Loucy (cell line): ENCODE data around the gene OTOP3.

Source experiments
- H2AFZ ChIP-seq: fragments of 200-600 bp; sonication (generic); 2 replicates; pipeline ENCODE4 v1.6.0; 2016; ENCODE audit warnings: antibody characterized with exemption, mild to moderate bottlenecking, low read length, moderate library complexity
- H3F3A ChIP-seq: fragments of 200-600 bp; 2 replicates; pipeline ENCODE4 v1.6.0; 2016; ENCODE audit warnings: antibody characterized with exemption, low read depth, mild to moderate bottlenecking
- H3K27me3 ChIP-seq: fragments of 200-600 bp; sonication (generic); 2 replicates; pipeline ENCODE4 v1.6.1; 2014; ENCODE audit warnings: low read length, mild to moderate bottlenecking; ENCODE audit not compliant: insufficient read depth, poor library complexity, severe bottlenecking
- H3K36me3 ChIP-seq: fragments of 200-600 bp; sonication (generic); 2 replicates; pipeline ENCODE4 v1.6.1; 2016; ENCODE audit warnings: low read length; ENCODE audit not compliant: insufficient read depth
- H3K4me1 ChIP-seq: fragments of 200-600 bp; sonication (generic); 2 replicates; pipeline ENCODE4 v1.5.1; 2014; ENCODE audit warnings: low read length, mild to moderate bottlenecking; ENCODE audit not compliant: insufficient read depth, poor library complexity, severe bottlenecking
- H3K4me2 ChIP-seq: fragments of 200-600 bp; sonication (generic); 2 replicates; pipeline ENCODE4 v1.6.0; 2014; ENCODE audit warnings: antibody characterized with exemption, low read length, low read depth, mild to moderate bottlenecking; ENCODE audit not compliant: poor library complexity, severe bottlenecking
- H3K4me3 ChIP-seq: fragments of 200-600 bp; sonication (generic); 2 replicates; pipeline ENCODE4 v1.5.1; 2014; ENCODE audit warnings: low read length, mild to moderate bottlenecking, mixed read lengths; ENCODE audit not compliant: poor library complexity, severe bottlenecking
- H3K79me2 ChIP-seq: fragments of 200-600 bp; sonication (generic); 2 replicates; pipeline ENCODE4 v1.6.1; 2014; ENCODE audit warnings: low read length; ENCODE audit not compliant: insufficient read depth
- H3K9ac ChIP-seq: fragments of 200-600 bp; sonication (generic); 2 replicates; pipeline ENCODE4 v1.6.0; 2014; ENCODE audit warnings: mild to moderate bottlenecking, low read depth, low read length, moderate library complexity; ENCODE audit not compliant: poor library complexity, severe bottlenecking
- H3K9me2 ChIP-seq: fragments of 200-600 bp; sonication (generic); replicated peaks from 2 replicates; pipeline ENCODE4 v1.6.1; 2016; ENCODE audit warnings: low read depth, low read length, mixed read lengths
- H3K9me3 ChIP-seq: fragments of 200-600 bp; sonication (generic); 2 replicates; pipeline ENCODE4 v1.6.1; 2014; ENCODE audit warnings: mild to moderate bottlenecking, antibody characterized with exemption, low read length, low read depth; ENCODE audit not compliant: insufficient read depth
- H4K20me1 ChIP-seq: fragments of 200-600 bp; sonication (generic); 2 replicates; pipeline ENCODE4 v1.6.0; 2014; ENCODE audit warnings: antibody characterized with exemption, low read length, mild to moderate bottlenecking; ENCODE audit not compliant: insufficient read depth, poor library complexity, severe bottlenecking
- CTCF ChIP-seq: fragments of 200-600 bp; sonication (generic); conservative IDR thresholded peaks from 2 replicates; pipeline ENCODE4 v1.5.1; 2014; ENCODE audit warnings: mild to moderate bottlenecking, antibody characterized with exemption, low read length
- EZH2phosphoT487 ChIP-seq: fragments of 200-600 bp; IDR thresholded peaks from 2 replicates; pipeline ENCODE4 v1.6.1; 2018; ENCODE audit warnings: antibody characterized with exemption, mild to moderate bottlenecking, moderate library complexity, borderline replicate concordance

The OTOP3 gene

GRCh38 chr17:74898376-74898946 is 37.2 kb upstream of the OTOP3 start:
- no peaks in the 10 kb centered on the region for H4K20me1 ChIP-seq
- no peak overlapping the region for H2AFZ ChIP-seq
- H3K4me3 ChIP-seq, result no peak overlapping the region
- no peaks in the 10 kb centered on the region for H3K9me2 ChIP-seq
- H3K9ac ChIP-seq, result no peak overlapping the region
- H3K79me2 ChIP-seq, result no peaks in the 10 kb centered on the region
- no peaks in the 10 kb centered on the region for H3K4me1 ChIP-seq
- no peaks in the 10 kb centered on the region for H3K36me3 ChIP-seq
- no peaks in the 10 kb centered on the region for H3K9me3 ChIP-seq
- TF ChIP-seq EZH2phosphoT487 (no peak), CTCF (no peak)
- H3K27me3 ChIP-seq, result no peaks in the 10 kb centered on the region
- no peaks in the 10 kb centered on the region for H3F3A ChIP-seq
- no peak overlapping the region for H3K4me2 ChIP-seq

- H3K9ac ChIP-seq, result no peak overlapping the region
- H2AFZ ChIP-seq, result no peak overlapping the region
- H3K4me3 ChIP-seq, result no peak overlapping the region
- no peaks in the 10 kb centered on the region for H3K27me3 ChIP-seq
- no peak for TF ChIP-seq EZH2phosphoT487
- TF ChIP-seq CTCF, result no peak
- H3K4me1 ChIP-seq, result no peaks in the 10 kb centered on the region
- no peaks in the 10 kb centered on the region for H3K9me2 ChIP-seq
- no peaks in the 10 kb centered on the region for H3K36me3 ChIP-seq
- no peaks in the 10 kb centered on the region for H3F3A ChIP-seq
- no peak overlapping the region for H3K4me2 ChIP-seq
- no peaks in the 10 kb centered on the region for H3K79me2 ChIP-seq
- H4K20me1 ChIP-seq, result no peaks in the 10 kb centered on the region
- H3K9me3 ChIP-seq, result no peaks in the 10 kb centered on the region
Observed at GRCh38 chr17:74900208-74900607, 35.5 kb upstream of the OTOP3 start.

- H3K27me3 ChIP-seq, result no peaks in the 10 kb centered on the region
Observed at GRCh38 chr17:74901353-74902135, 34.2 kb upstream of the OTOP3 start.

More at GRCh38 chr17:74901353-74902135, 34.2 kb upstream of the OTOP3 start:
- H2AFZ ChIP-seq, result no peak overlapping the region
- H3K4me1 ChIP-seq, result no peaks in the 10 kb centered on the region
- H3K79me2 ChIP-seq, result no peaks in the 10 kb centered on the region
- H3K4me2 ChIP-seq, result no peak overlapping the region
- TF ChIP-seq EZH2phosphoT487 (no peak), CTCF (no peak)
- no peaks in the 10 kb centered on the region for H3F3A ChIP-seq
- no peak overlapping the region for H3K4me3 ChIP-seq
- no peaks in the 10 kb centered on the region for H3K36me3 ChIP-seq
- H3K9ac ChIP-seq, result no peak overlapping the region
- H4K20me1 ChIP-seq, result no peaks in the 10 kb centered on the region
- no peaks in the 10 kb centered on the region for H3K9me2 ChIP-seq
- no peaks in the 10 kb centered on the region for H3K9me3 ChIP-seq
